ENCODE measurements around the gene OGFOD1. TPM values are rescaled to one million over a fixed set of nuclear protein-coding genes. Genes with fewer than 3 reads are reported as not detected.

OGFOD1 gene
- total and polyA plus RNA-seq, 2 donors (not counting 3 experiments of a cell fraction or from before 2014, with no cell fraction given), result 26.6 to 54.8 TPM

GRCh38 chr16:56417138-56417537 lies 34.2 kb upstream of the OGFOD1 start:
- H3K27me3 ChIP-seq (ENCODE audit: control insufficient read depth in 2 of 2, insufficient read depth in 2 of 2, low read length in 2 of 2), result no peaks in the 10 kb centered on the region
- no peak overlapping the region for H3K4me3 ChIP-seq (replicated peaks in 1 of 3; ENCODE audit: insufficient read depth in 1 of 3, low read depth in 1 of 3, low read length in 3 of 3)
- H3K4me1 ChIP-seq (ENCODE audit: control insufficient read depth, extremely low read depth, insufficient read depth, low read length), result no peaks in the 10 kb centered on the region
- no peak for TF ChIP-seq POLR2AphosphoS5 (IDR thresholded peaks at IDR 0.05; ENCODE audit: insufficient read depth, low read depth, low read length)
- no peak overlapping the region for H3K9ac ChIP-seq (replicated peaks; ENCODE audit: extremely low read depth, insufficient read depth, low read length)
- H2AFZ ChIP-seq (ENCODE audit: low read depth, low read length), result no peak overlapping the region
- dilution Hi-C loops (cut with MboI; ENCODE audit: extremely low pct_ligation_motif_present, low sequenced_read_pairs) (no loop called here), intact Hi-C loops (cut with micrococcal nuclease) (no loop called here)
- no peaks in the 10 kb centered on the region for H3K9me3 ChIP-seq (replicated peaks; ENCODE audit: control insufficient read depth, insufficient read depth, low read length)
- no peaks in the 10 kb centered on the region for H3K9me1 ChIP-seq (replicated peaks; ENCODE audit: control insufficient read depth, extremely low read depth, insufficient read depth, low read length)
- no TSS peak for BruUV-seq (replicated peaks)
- peaks cover 60% of the 10 kb centered on the region for H3K79me2 ChIP-seq (ENCODE audit: control insufficient read depth, insufficient read depth, low read length)
- no peak overlapping the region for H3K4me2 ChIP-seq (ENCODE audit: insufficient read depth, low read length)
- H4K20me1 ChIP-seq (replicated peaks; ENCODE audit: control insufficient read depth, extremely low read depth, insufficient read depth, low read length), result no peaks in the 10 kb centered on the region
- POLR2A ChIA-PET, result interaction anchor here (0.6 kb wide), 1 partner anchor 18 kb away, joined by 5 read pairs; no protein-coding TSS in a partner anchor
- H3K36me3 ChIP-seq (ENCODE audit: control insufficient read depth in 2 of 2, extremely low read depth in 1 of 2, insufficient read depth in 2 of 2, low read length in 2 of 2), result no peaks in the 10 kb centered on the region
- DNase-seq (ENCODE audit: low read depth, low spot score) (no peak), FAIRE-seq (no peak)
- CTCF ChIA-PET, result interaction anchor here (1.2 kb wide), 1 partner anchor 13 kb away, joined by 3 read pairs; no protein-coding TSS in a partner anchor
- H3K27ac ChIP-seq (ENCODE audit: insufficient read depth, low read depth, low read length), result no peak overlapping the region

DNA sequence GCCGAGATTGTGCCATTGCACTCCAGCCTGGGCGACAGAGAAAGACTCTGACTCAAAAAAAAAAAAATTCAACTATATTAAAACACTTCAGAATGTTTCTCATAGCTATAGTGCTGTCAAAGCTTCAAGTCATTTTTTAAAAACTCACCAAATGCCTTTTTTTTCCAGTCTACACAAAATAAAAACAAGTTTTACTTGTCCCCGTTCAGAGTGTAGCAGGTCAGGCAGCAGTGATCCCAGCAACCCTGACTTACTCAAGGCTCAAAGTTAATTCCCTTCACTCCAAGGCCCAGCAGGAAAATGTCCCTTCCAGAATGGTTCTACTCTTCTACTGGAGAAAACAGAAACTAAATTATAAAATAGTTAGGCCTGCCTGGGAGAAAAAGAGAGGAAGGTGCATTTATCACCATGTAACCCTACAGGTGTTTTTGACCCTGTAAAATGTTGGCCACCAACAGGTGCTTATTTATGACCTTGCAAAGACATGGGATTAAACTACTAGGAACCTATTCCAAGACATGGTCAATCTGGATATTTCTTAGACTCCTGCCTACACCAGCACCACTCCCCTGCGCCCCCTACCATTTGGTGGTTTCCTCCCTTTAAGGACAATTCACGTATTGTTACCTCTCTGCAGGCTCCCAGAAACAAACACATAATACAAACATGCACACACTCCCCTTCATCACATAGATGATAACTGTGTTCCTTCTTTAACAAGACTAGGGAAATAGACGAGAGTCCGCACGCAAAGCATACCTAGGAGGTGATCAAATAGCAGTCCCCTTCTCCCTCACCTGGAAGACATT lies 31.4 kb upstream of the OGFOD1 start:
- intact Hi-C loops (cut with micrococcal nuclease), result no loop called here
- dilution Hi-C loops (cut with MboI; ENCODE audit: extremely low pct_ligation_motif_present, low sequenced_read_pairs), result no loop called here
- Histone ChIP-seq H2AFZ (ENCODE audit: low read depth, low read length) (no peak overlapping the region), H3K27me3 (ENCODE audit: control insufficient read depth in 2 of 2, insufficient read depth in 2 of 2, low read length in 2 of 2) (no peaks in the 10 kb centered on the region), H3K27ac (ENCODE audit: insufficient read depth, low read depth, low read length) (no peak overlapping the region), H3K4me2 (ENCODE audit: insufficient read depth, low read length) (no peak overlapping the region), H3K79me2 (ENCODE audit: control insufficient read depth, insufficient read depth, low read length) (peaks cover 85% of the 10 kb centered on the region), H3K9me1 (replicated peaks; ENCODE audit: control insufficient read depth, extremely low read depth, insufficient read depth, low read length) (no peaks in the 10 kb centered on the region), H3K9me3 (replicated peaks; ENCODE audit: control insufficient read depth, insufficient read depth, low read length) (no peaks in the 10 kb centered on the region), H3K36me3 (ENCODE audit: control insufficient read depth in 2 of 2, extremely low read depth in 1 of 2, insufficient read depth in 2 of 2, low read length in 2 of 2) (no peaks in the 10 kb centered on the region), H3K4me3 (replicated peaks in 1 of 3; ENCODE audit: insufficient read depth in 1 of 3, low read depth in 1 of 3, low read length in 3 of 3) (no peak overlapping the region), H3K9ac (replicated peaks; ENCODE audit: extremely low read depth, insufficient read depth, low read length) (no peak overlapping the region), H3K4me1 (ENCODE audit: control insufficient read depth, extremely low read depth, insufficient read depth, low read length) (peaks cover 13% of the 10 kb centered on the region), H4K20me1 (replicated peaks; ENCODE audit: control insufficient read depth, extremely low read depth, insufficient read depth, low read length) (peaks cover 2% of the 10 kb centered on the region)
- no TSS peak for BruUV-seq (replicated peaks)
- TF ChIP-seq, protein P1, sequence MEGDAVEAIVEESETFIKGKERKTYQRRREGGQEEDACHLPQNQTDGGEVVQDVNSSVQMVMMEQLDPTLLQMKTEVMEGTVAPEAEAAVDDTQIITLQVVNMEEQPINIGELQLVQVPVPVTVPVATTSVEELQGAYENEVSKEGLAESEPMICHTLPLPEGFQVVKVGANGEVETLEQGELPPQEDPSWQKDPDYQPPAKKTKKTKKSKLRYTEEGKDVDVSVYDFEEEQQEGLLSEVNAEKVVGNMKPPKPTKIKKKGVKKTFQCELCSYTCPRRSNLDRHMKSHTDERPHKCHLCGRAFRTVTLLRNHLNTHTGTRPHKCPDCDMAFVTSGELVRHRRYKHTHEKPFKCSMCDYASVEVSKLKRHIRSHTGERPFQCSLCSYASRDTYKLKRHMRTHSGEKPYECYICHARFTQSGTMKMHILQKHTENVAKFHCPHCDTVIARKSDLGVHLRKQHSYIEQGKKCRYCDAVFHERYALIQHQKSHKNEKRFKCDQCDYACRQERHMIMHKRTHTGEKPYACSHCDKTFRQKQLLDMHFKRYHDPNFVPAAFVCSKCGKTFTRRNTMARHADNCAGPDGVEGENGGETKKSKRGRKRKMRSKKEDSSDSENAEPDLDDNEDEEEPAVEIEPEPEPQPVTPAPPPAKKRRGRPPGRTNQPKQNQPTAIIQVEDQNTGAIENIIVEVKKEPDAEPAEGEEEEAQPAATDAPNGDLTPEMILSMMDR (IDR thresholded peaks at IDR 0.05; ENCODE audit: extremely low read depth in 1 of 2, insufficient read depth in 1 of 2, low read depth in 1 of 2, low read length in 2 of 2), result no peak
- no peak for TF ChIP-seq FOS (IDR thresholded peaks at IDR 0.05; ENCODE audit: borderline replicate concordance, insufficient read depth, low read length)
- TF ChIP-seq POLR2A (IDR thresholded peaks at IDR 0.05; ENCODE audit: low read depth, low read length), result no peak
- no peak for TF ChIP-seq POLR2AphosphoS5 (IDR thresholded peaks at IDR 0.05; ENCODE audit: insufficient read depth, low read depth, low read length)
- no peak for TF ChIP-seq JUN (IDR thresholded peaks at IDR 0.05; ENCODE audit: borderline replicate concordance, insufficient read depth, insufficient read length, low read depth)
- TF ChIP-seq MYC (IDR thresholded peaks at IDR 0.05; ENCODE audit: low read depth, low read length), result no peak
- POLR2A ChIA-PET, result no interaction called here
- FAIRE-seq (no peak), DNase-seq (ENCODE audit: low read depth, low spot score) (no peak)
- CTCF ChIA-PET, result no interaction called here

Data from endothelial cell of umbilical vein (primary cell).